CD8-positive, alpha-beta memory T cell (primary cell): ENCODE measurements around the gene SHOC2. TPM values are rescaled to one million over a fixed set of nuclear protein-coding genes. Genes with fewer than 3 reads are reported as not detected.

Source experiments
- CTCF ChIA-PET: fragments of 350-600 bp; sonication (Branson Sonifier 250); formaldehyde crosslinking; loops from one replicate; lab custom pipeline; 2021; ENCODE audit warnings: antibody characterized with exemption; lab: Charles Lee
- POLR2A ChIA-PET: fragments of 350-600 bp; sonication (Branson Sonifier 250); formaldehyde crosslinking; loops from one replicate; lab custom pipeline; 2021; ENCODE audit warnings: antibody characterized with exemption; lab: Charles Lee
- DNase-seq, 5 donors: peaks; one replicate each; pipeline versions ENCODE4 v3.0.0 to v3.0.0-alpha.2; 2020 to 2022; ENCODE audit warnings: mixed read lengths in 1 of 5
- H3K27ac ChIP-seq: one replicate; pipeline ENCODE4 v1.7.0; 2013; ENCODE audit warnings: low read depth, mild to moderate bottlenecking, low read length, moderate library complexity
- H3K27me3 ChIP-seq: 2 replicates; pipeline ENCODE4 v1.7.0; 2013; ENCODE audit warnings: low read length, mild to moderate bottlenecking; ENCODE audit not compliant: insufficient read depth, poor library complexity, severe bottlenecking
- H3K36me3 ChIP-seq: 2 replicates; pipeline ENCODE4 v1.7.0; 2013; ENCODE audit warnings: mild to moderate bottlenecking, low read length, moderate library complexity; ENCODE audit not compliant: insufficient read depth
- H3K4me1 ChIP-seq: 2 replicates; pipeline ENCODE4 v1.7.0; 2013; ENCODE audit warnings: mild to moderate bottlenecking, low read length, moderate library complexity; ENCODE audit not compliant: insufficient read depth
- H3K4me3 ChIP-seq: 2 replicates; pipeline ENCODE4 v1.7.0; 2013; ENCODE audit warnings: mild to moderate bottlenecking, low read length
- H3K9me3 ChIP-seq: 2 replicates; pipeline ENCODE4 v1.7.0; 2013; ENCODE audit warnings: mild to moderate bottlenecking, low read length
- H3K27ac Mint-ChIP-seq, 8 donors: one replicate each; pipeline ENCODE4 v1.8.0; 2020 to 2021; ENCODE audit warnings: mixed read lengths in 8 of 8, mild to moderate bottlenecking in 6 of 8, inconsistent platforms in 3 of 8, moderate library complexity in 3 of 8
- H3K27me3 Mint-ChIP-seq, 2 donors: one replicate each; pipeline ENCODE4 v1.8.0; 2020 to 2021; ENCODE audit warnings: mixed read lengths in 2 of 2, mild to moderate bottlenecking in 1 of 2, moderate library complexity in 1 of 2
- H3K36me3 Mint-ChIP-seq, 3 donors: one replicate each; pipeline ENCODE4 v1.8.0; 2020 to 2021; ENCODE audit warnings: mixed read lengths in 3 of 3, inconsistent platforms in 1 of 3, mild to moderate bottlenecking in 1 of 3
- H3K4me1 Mint-ChIP-seq, 3 donors: one replicate each; pipeline ENCODE4 v1.8.0; 2020 to 2021; ENCODE audit warnings: mixed read lengths in 3 of 3, inconsistent platforms in 1 of 3, mild to moderate bottlenecking in 1 of 3
- H3K4me3 Mint-ChIP-seq, 7 donors: one replicate each; pipeline ENCODE4 v1.8.0; 2020 to 2021; ENCODE audit warnings: mixed read lengths in 7 of 7, mild to moderate bottlenecking in 6 of 7, moderate library complexity in 4 of 7, inconsistent platforms in 2 of 7
- H3K9me3 Mint-ChIP-seq, 5 donors: one replicate each; pipeline ENCODE4 v1.8.0; 2020 to 2022; ENCODE audit warnings: mixed read lengths in 5 of 5, mild to moderate bottlenecking in 3 of 5, moderate library complexity in 2 of 5, inconsistent platforms in 1 of 5
- polyA plus RNA-seq: library from polyadenylated mRNA; unstranded; fragments of 300-500 nt; fragmentation: Illumina TruSeq; gene quantifications from one replicate; pipeline ENCODE4 v1.2.3, GENCODE V29; 2021
- total RNA-seq, 2 experiments: library from RNA; stranded (reverse); gene quantifications; one replicate each; pipeline ENCODE4 v1.2.3, GENCODE V29; 2021

The SHOC2 gene
- total and polyA plus RNA-seq, 3 experiments from 2014 or later: 57.4 to 63.1 (median 57.5) TPM

GRCh38 chr10:110931769-110932381, 12.5 kb downstream of the SHOC2 start:
- H3K27ac Mint-ChIP-seq: no peak overlapping the region
- H3K27me3 ChIP-seq: no peaks in the 10 kb centered on the region
- no peak overlapping the region for H3K27ac ChIP-seq
- POLR2A ChIA-PET: no interaction called here
- H3K36me3 Mint-ChIP-seq: peaks cover 2 to 5% (median 3%) of the 10 kb centered on the region in 3 donors
- H3K9me3 Mint-ChIP-seq: no peaks in the 10 kb centered on the region
- peaks cover 27 to 36% (median 36%) of the 10 kb centered on the region in 3 donors for H3K4me1 Mint-ChIP-seq
- CTCF ChIA-PET: no interaction called here
- H3K4me3 Mint-ChIP-seq: no peak overlapping the region
- no peak for DNase-seq
- H3K36me3 ChIP-seq: no peaks in the 10 kb centered on the region
- no peaks in the 10 kb centered on the region for H3K27me3 Mint-ChIP-seq
- H3K4me1 ChIP-seq: peaks cover 13% of the 10 kb centered on the region
- H3K9me3 ChIP-seq: no peaks in the 10 kb centered on the region
- H3K4me3 ChIP-seq: no peak overlapping the region

- H3K36me3 Mint-ChIP-seq: peaks cover 2 to 9% (median 3%) of the 10 kb centered on the region in 3 donors
- Histone ChIP-seq H3K9me3 (no peaks in the 10 kb centered on the region), H3K4me1 (peaks cover 13% of the 10 kb centered on the region), H3K36me3 (no peaks in the 10 kb centered on the region), H3K27me3 (no peaks in the 10 kb centered on the region), H3K27ac (no peak overlapping the region), H3K4me3 (no peak overlapping the region)
- POLR2A ChIA-PET: no interaction called here
- no peak overlapping the region for H3K4me3 Mint-ChIP-seq
- no peaks in the 10 kb centered on the region for H3K9me3 Mint-ChIP-seq
- no peak for DNase-seq
- H3K4me1 Mint-ChIP-seq: peaks cover 27 to 36% (median 35%) of the 10 kb centered on the region in 3 donors
- peak overlapping the region in 1 of 8 donors; percentile 50 for H3K27ac Mint-ChIP-seq
- CTCF ChIA-PET: no interaction called here
- no peaks in the 10 kb centered on the region for H3K27me3 Mint-ChIP-seq
These were observed 13.2 kb downstream of the SHOC2 start for GRCh38 chr10:110932505-110933180.

- Histone ChIP-seq H3K4me1 (peaks cover 4% of the 10 kb centered on the region), H3K9me3 (no peaks in the 10 kb centered on the region), H3K36me3 (no peaks in the 10 kb centered on the region), H3K27me3 (no peaks in the 10 kb centered on the region), H3K27ac (no peak overlapping the region), H3K4me3 (no peak overlapping the region)
- peaks cover 7 to 27% (median 11%) of the 10 kb centered on the region in 3 donors for H3K36me3 Mint-ChIP-seq
- CTCF ChIA-PET: interaction anchor here (1.6 kb wide), 1 partner anchor 25 kb away, joined by 3 read pairs; no protein-coding TSS in a partner anchor
- H3K9me3 Mint-ChIP-seq: no peaks in the 10 kb centered on the region
- no peak for DNase-seq
- no peaks in the 10 kb centered on the region for H3K27me3 Mint-ChIP-seq
- H3K4me3 Mint-ChIP-seq: peak overlapping the region in 1 of 7 donors; percentile 8
- POLR2A ChIA-PET: no interaction called here
- peaks cover 42 to 62% (median 42%) of the 10 kb centered on the region in 3 donors for H3K4me1 Mint-ChIP-seq
- H3K27ac Mint-ChIP-seq: no peak overlapping the region
These were observed 17.4 kb downstream of the SHOC2 start for GRCh38 chr10:110936757-110937156.

DNA sequence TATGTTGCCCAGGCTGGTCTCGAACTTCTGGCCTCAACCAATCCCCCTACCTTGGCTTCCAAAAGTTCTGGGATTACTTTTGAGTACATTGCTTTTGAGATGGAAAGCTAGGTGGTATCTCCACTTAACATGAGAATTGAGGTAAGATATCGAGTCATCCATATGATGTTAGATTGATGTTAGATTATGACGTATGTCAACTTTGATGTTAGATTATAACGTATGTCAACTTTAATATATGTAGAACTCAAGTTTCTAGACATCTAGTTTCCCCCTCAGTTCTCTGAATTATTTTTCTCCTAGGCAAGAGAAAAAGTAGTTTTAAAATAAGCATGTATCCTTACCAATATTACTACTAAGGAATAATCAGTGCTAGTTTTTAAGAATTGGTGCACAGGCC, 20.0 kb downstream of the SHOC2 start:
- Mint-ChIP-seq H3K36me3 (peaks cover 21 to 51% (median 30%) of the 10 kb centered on the region in 3 donors), H3K4me1 (peaks cover 47 to 74% (median 67%) of the 10 kb centered on the region in 3 donors), H3K27ac (peak overlapping the region in 1 of 8 donors; percentile 10), H3K9me3 (peaks cover 0 to 11% (median 5%) of the 10 kb centered on the region in 5 donors), H3K27me3 (no peaks in the 10 kb centered on the region), H3K4me3 (no peak overlapping the region)
- ChIA-PET POLR2A (no interaction called here), CTCF (no interaction called here)
- no peak for DNase-seq
- Histone ChIP-seq H3K4me1 (no peaks in the 10 kb centered on the region), H3K9me3 (no peaks in the 10 kb centered on the region), H3K27me3 (no peaks in the 10 kb centered on the region), H3K36me3 (no peaks in the 10 kb centered on the region), H3K27ac (no peak overlapping the region), H3K4me3 (no peak overlapping the region)

DNA sequence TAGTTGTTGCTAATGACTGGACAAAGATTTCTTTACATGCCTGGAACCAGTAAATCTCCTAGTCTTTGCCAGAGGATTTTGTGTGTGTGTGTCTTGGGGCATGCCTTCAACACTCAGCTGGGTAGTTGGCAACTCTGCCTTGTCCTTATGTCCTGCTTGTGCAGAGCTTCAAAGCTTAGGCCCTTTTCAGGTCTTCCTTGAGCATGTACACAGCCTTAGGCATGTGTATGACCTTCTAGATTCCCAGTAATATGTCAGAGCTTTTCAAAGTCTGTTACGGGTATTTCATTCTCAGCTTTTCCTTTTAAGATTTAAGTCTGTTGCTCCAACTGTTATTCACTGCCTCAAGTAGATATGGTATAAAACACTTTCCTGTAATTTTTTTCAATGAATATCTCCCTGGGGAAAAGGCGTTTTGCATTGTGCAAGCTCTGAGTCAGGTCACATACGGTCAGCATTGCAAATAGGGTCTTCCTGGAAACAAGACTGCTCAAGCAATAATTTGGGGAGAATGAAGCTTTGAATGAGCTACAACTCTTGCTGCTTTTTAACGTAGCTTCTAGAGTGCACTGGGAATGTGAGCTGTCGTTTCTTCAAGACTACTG, 25.5 kb downstream of the SHOC2 start:
- peaks cover 0 to 11% (median 5%) of the 10 kb centered on the region in 5 donors for H3K9me3 Mint-ChIP-seq
- H3K4me1 Mint-ChIP-seq: peaks cover 54 to 87% (median 77%) of the 10 kb centered on the region in 3 donors
- H3K27ac Mint-ChIP-seq: no peak overlapping the region
- no peak for DNase-seq
- no peaks in the 10 kb centered on the region for H3K9me3 ChIP-seq
- H3K36me3 ChIP-seq: no peaks in the 10 kb centered on the region
- H3K27ac ChIP-seq: no peak overlapping the region
- ChIA-PET CTCF (interaction anchor here (1.0 to 1.3 kb wide), 2 partner anchors 12 to 26 kb away, joined by 3 read pairs; partner anchors contain the start of gene BBIP1), POLR2A (no interaction called here)
- H3K27me3 ChIP-seq: no peaks in the 10 kb centered on the region
- no peaks in the 10 kb centered on the region for H3K4me1 ChIP-seq
- no peak overlapping the region for H3K4me3 ChIP-seq
- peaks cover 38 to 61% (median 39%) of the 10 kb centered on the region in 3 donors for H3K36me3 Mint-ChIP-seq
- no peaks in the 10 kb centered on the region for H3K27me3 Mint-ChIP-seq
- H3K4me3 Mint-ChIP-seq: no peak overlapping the region

DNA sequence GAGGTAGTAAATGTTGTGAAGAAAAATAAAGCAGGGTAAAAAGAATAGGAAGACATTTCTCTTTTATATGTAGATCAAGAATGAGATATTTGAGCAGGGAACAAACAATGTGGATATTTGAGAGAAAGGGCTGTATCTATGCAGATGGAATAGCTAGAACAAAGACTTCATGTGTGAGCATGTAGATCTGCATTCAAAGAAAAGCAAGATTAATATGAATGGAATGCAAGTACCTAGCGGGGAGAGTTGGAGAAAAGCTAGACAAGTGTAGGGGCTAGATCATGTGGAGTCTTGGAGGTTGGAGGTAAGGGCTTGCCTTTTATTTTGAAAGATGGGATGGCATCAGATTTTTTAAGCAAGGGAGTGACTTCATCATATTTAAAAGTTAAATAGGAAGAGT, 27.1 kb downstream of the SHOC2 start:
- peaks cover 0 to 11% (median 5%) of the 10 kb centered on the region in 5 donors for H3K9me3 Mint-ChIP-seq
- H3K4me3 Mint-ChIP-seq: peak overlapping the region in 1 of 7 donors; percentile 16
- CTCF ChIA-PET: no interaction called here
- Histone ChIP-seq H3K9me3 (no peaks in the 10 kb centered on the region), H3K27me3 (no peaks in the 10 kb centered on the region), H3K4me1 (no peaks in the 10 kb centered on the region), H3K27ac (no peak overlapping the region), H3K36me3 (no peaks in the 10 kb centered on the region), H3K4me3 (no peak overlapping the region)
- H3K4me1 Mint-ChIP-seq: peaks cover 53 to 87% (median 78%) of the 10 kb centered on the region in 3 donors
- no peak for DNase-seq
- POLR2A ChIA-PET: no interaction called here
- H3K27ac Mint-ChIP-seq: peak overlapping the region in 2 of 8 donors; percentile 61 to 82
- H3K27me3 Mint-ChIP-seq: no peaks in the 10 kb centered on the region
- peaks cover 37 to 56% (median 42%) of the 10 kb centered on the region in 3 donors for H3K36me3 Mint-ChIP-seq

DNA sequence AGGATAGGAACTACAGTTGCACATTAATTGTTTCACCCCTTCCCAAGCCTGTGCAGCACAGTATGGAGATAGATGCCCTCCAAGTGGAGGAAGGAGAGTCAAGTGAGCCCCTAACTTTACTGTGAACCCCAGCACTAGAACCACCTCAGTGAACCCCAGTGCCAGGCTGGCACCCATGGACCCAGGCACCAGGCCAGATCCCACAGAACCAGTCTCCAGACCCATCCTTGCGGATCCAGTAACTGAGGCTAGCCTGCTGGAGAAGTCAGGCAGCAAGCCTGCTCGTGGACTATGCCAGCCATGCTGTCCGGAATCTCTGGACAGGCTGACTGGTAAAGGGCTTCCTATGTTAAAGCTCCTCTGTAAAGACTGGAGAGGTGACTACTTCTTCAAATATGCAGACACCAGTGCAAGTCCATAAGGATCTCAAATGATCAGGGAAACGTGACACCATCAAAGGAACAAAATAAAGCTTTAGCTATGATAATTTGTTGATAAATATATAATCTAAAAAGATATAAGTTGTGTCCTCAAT, 27.7 kb downstream of the SHOC2 start:
- H3K4me3 ChIP-seq: no peak overlapping the region
- Mint-ChIP-seq H3K9me3 (peaks cover 0 to 11% (median 5%) of the 10 kb centered on the region in 5 donors), H3K27me3 (no peaks in the 10 kb centered on the region), H3K4me3 (no peak overlapping the region), H3K27ac (no peak overlapping the region), H3K4me1 (peaks cover 53 to 85% (median 75%) of the 10 kb centered on the region in 3 donors), H3K36me3 (peaks cover 37 to 56% (median 41%) of the 10 kb centered on the region in 3 donors)
- H3K9me3 ChIP-seq: no peaks in the 10 kb centered on the region
- H3K27ac ChIP-seq: no peak overlapping the region
- ChIA-PET POLR2A (no interaction called here), CTCF (no interaction called here)
- no peaks in the 10 kb centered on the region for H3K27me3 ChIP-seq
- DNase-seq: no peak
- no peaks in the 10 kb centered on the region for H3K36me3 ChIP-seq
- H3K4me1 ChIP-seq: no peaks in the 10 kb centered on the region
